ENCODE measurements around the gene TFPI2.
A peak's percentile ranks its signal among the peaks of the same experiment; 100 is the strongest.

TFPI2 gene

GRCh38 chr7:93902777-93903423, 12.3 kb upstream of the TFPI2 start (continued):
- TF ChIP-seq ZNF155 (tag by site-specific recombination; IDR thresholded peaks at IDR 0.05) (no peak), PBX3 (CRISPR knock-in tag; IDR thresholded peaks at IDR 0.05) (no peak), PRDM1 (tag by site-specific recombination; IDR thresholded peaks at IDR 0.05) (no peak), IKZF3 (tag by site-specific recombination; IDR thresholded peaks at IDR 0.05) (peak; percentile 87), BCL6B (tag by site-specific recombination; IDR thresholded peaks at IDR 0.05) (no peak), HOXA7 (CRISPR knock-in tag; IDR thresholded peaks at IDR 0.05; ENCODE audit: borderline replicate concordance) (no peak), ZFHX2 (tag by site-specific recombination; conservative IDR thresholded peaks at IDR 0.05) (no peak), ZNF600 (tag by site-specific recombination; IDR thresholded peaks at IDR 0.05) (0 out of 2 replicates have a peak, but pooled peaks have one; percentile 25), ZNF624 (tag by site-specific recombination; IDR thresholded peaks at IDR 0.05) (no peak), ZBTB1 (tag by site-specific recombination; IDR thresholded peaks at IDR 0.05) (no peak), ZNF48 (tag by site-specific recombination; IDR thresholded peaks at IDR 0.05) (no peak), ZNF140 (tag by site-specific recombination; IDR thresholded peaks at IDR 0.05) (no peak), ZNF138 (tag by site-specific recombination; IDR thresholded peaks at IDR 0.05; ENCODE audit: borderline replicate concordance) (no peak), ZNF398 (tag by site-specific recombination; IDR thresholded peaks at IDR 0.05) (no peak), OVOL3 (tag by site-specific recombination; IDR thresholded peaks at IDR 0.05) (no peak), ZSCAN18 (tag by site-specific recombination; IDR thresholded peaks at IDR 0.05) (no peak), ZNF654 (tag by site-specific recombination; IDR thresholded peaks at IDR 0.05; ENCODE audit: low read depth) (peak; percentile 70)

GRCh38 chr7:93897680-93898079, 7.1 kb upstream of the TFPI2 start:
- CTCF ChIA-PET, result interaction anchor here (0.6 kb wide), 1 partner anchor 1776 kb away, joined by 3 read pairs; no protein-coding TSS in a partner anchor
- POLR2A ChIA-PET, result no interaction called here
- Histone ChIP-seq H3K36me3 (ENCODE audit: control insufficient read depth in 2 of 2, insufficient read depth in 1 of 2, low read length in 2 of 2) (no peaks in the 10 kb centered on the region), H3K27ac (ENCODE audit: extremely low read depth, low read depth, low read length) (no peak overlapping the region), H3K4me3 (ENCODE audit: low read depth, low read length) (no peak overlapping the region), H3K4me1 (ENCODE audit: control insufficient read depth, insufficient read depth, low read length) (no peaks in the 10 kb centered on the region), H3K9me3 (ENCODE audit: control insufficient read depth, insufficient read depth, low read depth, low read length) (no peaks in the 10 kb centered on the region)
- no peak for TF ChIP-seq ZBTB44 (tag by site-specific recombination; IDR thresholded peaks at IDR 0.05)
- TF ChIP-seq ZNF785 (tag by site-specific recombination; IDR thresholded peaks at IDR 0.05), result no peak
- TF ChIP-seq ZNF350 (tag by site-specific recombination; IDR thresholded peaks at IDR 0.05), result no peak
- no peak for TF ChIP-seq ZNF211 (tag by site-specific recombination; IDR thresholded peaks at IDR 0.05; ENCODE audit: low read depth)
- no peak for TF ChIP-seq TSHZ1 (tag by site-specific recombination; IDR thresholded peaks at IDR 0.05; ENCODE audit: borderline replicate concordance)

All from HEK293 (cell line).